GM18526 (cell line): ENCODE results near the gene LAMP1.

ENCODE experiments used
- POLR2A ChIP-seq: IDR thresholded peaks from 3 replicates; pipeline ENCODE4 v1.6.1; 2011; ENCODE audit not compliant: insufficient read length; ENCODE audit errors: extremely low read depth

The LAMP1 gene

GRCh38 chr13:113320226-113320875 lies 23.3 kb downstream of the LAMP1 start:
- TF ChIP-seq POLR2A: no peak

DNA sequence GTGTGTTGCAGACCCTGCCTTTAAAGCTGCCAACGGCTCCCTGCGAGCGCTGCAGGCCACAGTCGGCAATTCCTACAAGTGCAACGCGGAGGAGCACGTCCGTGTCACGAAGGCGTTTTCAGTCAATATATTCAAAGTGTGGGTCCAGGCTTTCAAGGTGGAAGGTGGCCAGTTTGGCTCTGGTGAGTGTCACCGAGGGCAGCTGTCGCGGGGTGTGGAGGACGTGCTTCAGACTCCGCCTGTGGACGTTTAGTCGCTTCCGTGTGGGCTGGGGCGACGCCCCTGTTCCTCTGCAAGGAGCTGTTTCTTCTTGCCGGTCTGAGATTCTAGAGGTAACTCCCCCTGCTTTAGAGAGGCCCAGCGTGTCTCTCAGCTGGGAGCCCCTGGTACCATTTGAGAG lies 24.5 kb downstream of the LAMP1 start:
- no peak for TF ChIP-seq POLR2A

DNA sequence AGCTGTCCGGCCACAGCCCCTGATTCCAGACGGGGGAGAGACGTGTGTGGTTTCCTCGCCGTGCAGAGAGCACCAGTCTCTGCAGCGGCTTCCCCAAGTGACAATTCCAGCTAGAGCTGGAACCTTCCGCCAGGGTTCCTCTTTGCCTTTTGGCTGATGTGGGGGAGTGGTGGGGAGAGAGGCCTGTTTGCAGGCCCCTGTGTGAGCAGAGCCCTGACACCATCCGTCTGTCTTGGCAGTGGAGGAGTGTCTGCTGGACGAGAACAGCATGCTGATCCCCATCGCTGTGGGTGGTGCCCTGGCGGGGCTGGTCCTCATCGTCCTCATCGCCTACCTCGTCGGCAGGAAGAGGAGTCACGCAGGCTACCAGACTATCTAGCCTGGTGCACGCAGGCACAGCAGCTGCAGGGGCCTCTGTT lies 25.0 kb downstream of the LAMP1 start:
- TF ChIP-seq POLR2A: no peak

GRCh38 chr13:113322890-113323651 lies 26.0 kb downstream of the LAMP1 start:
- TF ChIP-seq POLR2A: no peak

DNA sequence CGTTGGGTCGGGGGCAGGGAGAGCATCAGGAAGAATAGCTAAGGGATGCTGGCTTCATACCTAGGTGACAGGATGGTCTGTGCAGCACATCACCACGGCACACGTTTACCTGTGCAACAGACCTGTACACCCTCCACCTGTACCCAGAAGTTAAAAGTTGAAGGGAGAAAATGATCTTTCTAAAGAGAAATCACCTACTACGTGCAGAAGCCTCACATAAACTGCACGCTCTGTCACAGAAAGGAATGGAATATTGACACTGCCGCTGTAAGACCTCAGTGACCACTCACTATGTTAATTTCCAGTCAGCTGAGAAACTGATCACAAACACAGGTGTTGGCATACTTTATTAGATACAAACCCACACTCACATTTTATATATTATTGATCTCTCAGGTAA lies 26.8 kb downstream of the LAMP1 start:
- TF ChIP-seq POLR2A: no peak

DNA sequence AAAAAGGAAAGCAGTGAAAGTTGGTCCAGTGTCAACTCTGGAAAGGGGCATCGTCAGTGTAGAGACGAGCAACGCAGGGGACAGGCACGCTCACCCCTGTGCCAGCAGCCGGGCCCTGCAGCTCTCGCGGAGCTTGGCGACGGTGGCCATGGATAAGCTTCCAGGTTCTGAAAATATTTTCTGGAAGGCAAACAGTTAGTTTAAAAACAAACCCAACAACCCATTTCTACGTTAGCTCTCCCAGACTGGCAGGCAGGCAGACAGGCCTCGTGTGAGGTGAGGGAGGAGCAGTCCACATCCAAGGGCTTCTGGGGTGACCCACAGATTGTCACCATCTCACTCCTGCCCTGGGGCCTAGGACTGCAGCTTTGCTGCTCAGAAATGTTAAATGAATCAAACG lies 27.4 kb downstream of the LAMP1 start:
- no peak for TF ChIP-seq POLR2A

- TF ChIP-seq POLR2A: no peak
Measured at GRCh38 chr13:113325779-113326178, 28.7 kb downstream of the LAMP1 start.

DNA sequence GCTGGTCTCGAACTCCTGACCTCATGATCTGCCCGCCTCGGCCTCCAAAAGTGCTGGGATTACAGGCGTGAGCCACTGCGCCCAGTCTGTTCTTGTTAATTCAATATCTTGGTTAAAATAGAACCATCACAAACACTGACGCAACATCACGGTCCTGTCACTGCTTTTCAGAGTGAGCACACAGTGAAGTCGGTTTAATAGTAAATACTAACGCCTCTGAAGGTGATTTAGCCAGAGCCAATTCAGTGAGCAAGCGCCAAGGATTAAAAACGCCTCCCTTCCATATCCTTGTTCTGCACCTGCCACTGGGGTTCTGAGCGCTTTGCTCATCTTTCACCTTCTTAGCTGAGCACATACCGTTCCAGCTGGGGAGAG lies 30.3 kb downstream of the LAMP1 start:
- no peak for TF ChIP-seq POLR2A

- no peak for TF ChIP-seq POLR2A
Measured at GRCh38 chr13:113327766-113328471, 30.9 kb downstream of the LAMP1 start.

- no peak for TF ChIP-seq POLR2A
Measured at GRCh38 chr13:113328851-113329250, 31.8 kb downstream of the LAMP1 start.

DNA sequence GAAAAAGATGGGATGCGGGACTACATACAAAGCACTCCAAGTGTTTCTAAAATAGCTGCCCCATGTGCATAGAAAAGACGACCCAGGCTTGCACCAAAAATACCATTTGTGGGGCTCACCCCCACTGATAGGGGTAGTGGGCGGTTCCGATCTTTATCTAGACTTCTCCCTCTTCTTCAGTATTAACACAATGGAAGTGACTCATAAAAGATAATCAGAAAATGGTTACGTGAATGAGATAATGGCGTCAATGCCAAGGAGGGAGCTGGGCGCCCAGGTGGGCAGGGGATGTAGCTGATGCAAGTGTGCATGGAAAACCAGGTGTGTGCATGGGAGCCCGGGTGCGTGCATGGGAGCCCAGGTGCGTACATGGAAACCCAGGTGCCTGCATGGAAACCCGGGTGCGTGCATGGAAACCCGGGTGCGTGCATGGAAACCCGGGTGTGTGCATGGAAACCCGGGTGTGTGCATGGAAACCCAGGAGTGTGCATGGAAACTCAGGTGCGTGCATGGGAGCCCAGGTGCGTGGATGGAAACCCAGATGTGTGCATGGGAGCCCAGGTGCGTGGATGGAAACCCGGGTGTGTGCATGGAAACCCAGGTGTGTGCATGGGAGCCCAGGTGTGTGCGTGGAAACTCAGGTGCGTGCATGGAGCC lies 32.7 kb downstream of the LAMP1 start:
- no peak for TF ChIP-seq POLR2A

GRCh38 chr13:113332615-113333014 lies 35.6 kb downstream of the LAMP1 start:
- TF ChIP-seq POLR2A: no peak

- no peak for TF ChIP-seq POLR2A
Measured at GRCh38 chr13:113333076-113333475, 36.0 kb downstream of the LAMP1 start.

GRCh38 chr13:113337556-113337955 lies 40.5 kb downstream of the LAMP1 start:
- TF ChIP-seq POLR2A: no peak

DNA sequence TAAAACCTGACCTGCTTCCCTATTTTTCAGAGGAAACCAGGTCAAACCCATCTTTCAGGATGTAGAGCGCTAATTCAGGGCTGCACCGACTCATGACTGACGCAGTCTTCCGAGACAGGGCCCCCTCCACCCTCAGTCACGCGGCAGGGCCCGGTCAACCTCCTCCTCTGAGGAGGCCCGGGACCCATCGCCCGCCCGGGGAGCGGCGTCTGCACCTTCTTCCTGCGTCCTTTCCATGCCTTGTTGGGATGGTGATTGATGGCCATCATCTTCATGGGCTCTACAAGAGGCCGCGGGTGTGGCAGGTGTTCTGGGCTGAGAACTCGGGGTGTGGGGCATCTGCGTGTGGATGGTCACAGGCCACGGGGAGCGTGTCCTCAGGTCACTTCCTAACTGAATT lies 40.9 kb downstream of the LAMP1 start:
- TF ChIP-seq POLR2A: no peak

- TF ChIP-seq POLR2A: no peak
Measured at GRCh38 chr13:113338451-113338850, 41.4 kb downstream of the LAMP1 start.
